H1 (cell line): ENCODE results near the gene SPTLC3. TPM values are rescaled to one million over a fixed set of nuclear protein-coding genes. Genes with fewer than 3 reads are reported as not detected.

Experiments used
- CTCF ChIA-PET: fragments of 300-600 bp; sonication (Branson Sonifier 250); formaldehyde crosslinking; loops from one replicate; lab custom pipeline; 2021; ENCODE audit not compliant: partially characterized antibody; lab: Charles Lee
- POLR2A ChIA-PET: fragments of 300-600 bp; sonication (Branson Sonifier 250); formaldehyde crosslinking; loops from one replicate; lab custom pipeline; 2021; ENCODE audit warnings: inconsistent platforms; ENCODE audit not compliant: partially characterized antibody; lab: Charles Lee
- DNase-seq, 2 experiments: peaks; one replicate each; pipeline versions ENCODE4 v3.0.0 to v3.0.0-alpha.2; 2010 to 2022; ENCODE audit warnings: low spot score in 2 of 2, low read depth in 1 of 2, mixed read lengths in 1 of 2
- FAIRE-seq: peaks from 2 replicates; lab custom pipeline; 2011; peaks lifted over from hg19 to GRCh38; lab: Jason Lieb, UNC
- H2AFZ ChIP-seq: 2 replicates; pipeline ENCODE4 v1.8.1; 2012; ENCODE audit warnings: low read length, inconsistent platforms
- H2AK5ac ChIP-seq: 2 replicates; pipeline ENCODE4 v1.6.1; 2013; ENCODE audit warnings: low read depth, low read length
- H2BK120ac ChIP-seq: replicated peaks from 2 replicates; pipeline ENCODE3; 2013; ENCODE audit warnings: low read depth, low read length, inconsistent platforms
- H2BK12ac ChIP-seq: 2 replicates; pipeline ENCODE4 v1.6.1; 2013; ENCODE audit warnings: low read depth, low read length
- H2BK15ac ChIP-seq: 2 replicates; pipeline ENCODE4 v1.6.1; 2013; ENCODE audit warnings: low read length
- H2BK20ac ChIP-seq: 2 replicates; pipeline ENCODE4 v1.6.1; 2013; ENCODE audit warnings: low read length
- H2BK5ac ChIP-seq: 2 replicates; pipeline ENCODE4 v1.6.1; 2013; ENCODE audit warnings: low read depth, low read length
- H3K14ac ChIP-seq: 2 replicates; pipeline ENCODE4 v1.6.1; 2013; ENCODE audit warnings: inconsistent platforms; ENCODE audit not compliant: insufficient read length
- H3K18ac ChIP-seq: 2 replicates; pipeline ENCODE4 v1.6.1; 2013; ENCODE audit warnings: low read length; ENCODE audit errors: extremely low read depth
- H3K23ac ChIP-seq: 2 replicates; pipeline ENCODE4 v1.6.1; 2013; ENCODE audit warnings: inconsistent platforms; ENCODE audit not compliant: insufficient read length
- H3K23me2 ChIP-seq: 2 replicates; pipeline ENCODE4 v1.6.1; 2013; ENCODE audit warnings: low read depth, low read length
- H3K27ac ChIP-seq: 2 replicates; pipeline ENCODE4 v1.6.1; 2011; ENCODE audit warnings: low read depth, low read length, inconsistent platforms
- H3K27me3 ChIP-seq, 4 experiments: replicated peaks in 1 of 4; 1 replicate in 1 of 4; 2 replicates in 3 of 4; pipeline versions ENCODE4 v1.6.1 to v1.8.1; 2011 to 2013; ENCODE audit warnings: low read length in 3 of 4, mild to moderate bottlenecking in 3 of 4, inconsistent platforms in 2 of 4, mixed read lengths in 2 of 4, moderate library complexity in 1 of 4; ENCODE audit not compliant: control insufficient read depth in 3 of 4, insufficient read depth in 3 of 4; ENCODE audit errors: extremely low read depth in 1 of 4
- H3K36me3 ChIP-seq, 4 experiments: 2 replicates each; pipeline versions ENCODE4 v1.6.1 to v1.8.1; 2011 to 2013; ENCODE audit warnings: mild to moderate bottlenecking in 4 of 4, low read length in 3 of 4, moderate library complexity in 2 of 4, control low read depth in 1 of 4, inconsistent platforms in 1 of 4; ENCODE audit not compliant: insufficient read depth in 4 of 4, control insufficient read depth in 2 of 4
- H3K4ac ChIP-seq: replicated peaks from 2 replicates; pipeline ENCODE3; 2013; ENCODE audit warnings: low read length, low read depth, mixed read lengths, inconsistent platforms; ENCODE audit not compliant: insufficient read length
- H3K4me1 ChIP-seq, 4 experiments: replicated peaks in 1 of 4; 1 replicate in 1 of 4; 2 replicates in 3 of 4; pipeline versions ENCODE4 v1.6.1 to v1.8.1; 2011 to 2013; ENCODE audit warnings: low read length in 3 of 4, inconsistent platforms in 2 of 4, mixed read lengths in 1 of 4; ENCODE audit not compliant: insufficient read depth in 4 of 4, control insufficient read depth in 3 of 4
- H3K4me2 ChIP-seq, 2 experiments: 2 replicates each; pipeline versions ENCODE4 v1.6.1 to v1.8.1; 2011 to 2013; ENCODE audit warnings: low read depth in 2 of 2, low read length in 2 of 2, control low read depth in 1 of 2, inconsistent platforms in 1 of 2, mild to moderate bottlenecking in 1 of 2; ENCODE audit not compliant: insufficient read depth in 1 of 2
- H3K4me3 ChIP-seq, 4 experiments: fragments of 200-600, 300-600 bp in 1 of 4; sonication (generic), shearing (Covaris generic), sonication (Bioruptor Twin) in 1 of 4; 2 replicates each; pipeline versions ENCODE4 v1.5.1 to v1.8.1; 2011 to 2016; ENCODE audit warnings: low read length in 4 of 4, low read depth in 3 of 4, control low read depth in 2 of 4, inconsistent platforms in 2 of 4, mild to moderate bottlenecking in 2 of 4, mixed read lengths in 1 of 4, moderate library complexity in 1 of 4; ENCODE audit not compliant: insufficient read depth in 2 of 4; ENCODE audit errors: extremely low read depth in 1 of 4
- H3K56ac ChIP-seq: replicated peaks from 2 replicates; pipeline ENCODE3; 2013; ENCODE audit warnings: low read depth, mild to moderate bottlenecking, mixed read lengths, low read length, inconsistent platforms; ENCODE audit not compliant: insufficient read length
- H3K79me1 ChIP-seq: 2 replicates; pipeline ENCODE4 v1.6.1; 2013; ENCODE audit warnings: low read depth, low read length, control low read depth
- H3K79me2 ChIP-seq, 2 experiments: 2 replicates each; pipeline versions ENCODE4 v1.6.1 to v1.8.1; 2012 to 2013; ENCODE audit warnings: low read length in 2 of 2, mild to moderate bottlenecking in 2 of 2, inconsistent platforms in 1 of 2; ENCODE audit not compliant: insufficient read depth in 2 of 2, control insufficient read depth in 1 of 2
- H3K9ac ChIP-seq, 4 experiments: replicated peaks in 1 of 4; 1 replicate in 1 of 4; 2 replicates in 3 of 4; pipeline versions ENCODE4 v1.6.1 to v1.8.1; 2011 to 2013; ENCODE audit warnings: low read depth in 3 of 4, low read length in 3 of 4, control low read depth in 2 of 4, mild to moderate bottlenecking in 2 of 4, moderate library complexity in 2 of 4, inconsistent platforms in 1 of 4; ENCODE audit errors: extremely low read depth in 1 of 4
- H3K9me3 ChIP-seq, 2 experiments: 2 replicates each; pipeline versions ENCODE4 v1.6.1 to v1.8.1; 2012 to 2013; ENCODE audit warnings: mild to moderate bottlenecking in 2 of 2, moderate library complexity in 2 of 2, control low read depth in 1 of 2, inconsistent platforms in 1 of 2, low read depth in 1 of 2, low read length in 1 of 2, mixed read lengths in 1 of 2; ENCODE audit not compliant: insufficient read depth in 2 of 2
- H4K20me1 ChIP-seq, 2 experiments: replicated peaks in 1 of 2; 2 replicates each; pipeline versions ENCODE3 to v1.8.1; 2011 to 2013; ENCODE audit warnings: inconsistent platforms in 2 of 2, low read length in 2 of 2, mild to moderate bottlenecking in 1 of 2; ENCODE audit not compliant: insufficient read depth in 2 of 2, control insufficient read depth in 1 of 2
- H4K5ac ChIP-seq: 2 replicates; pipeline ENCODE4 v1.6.1; 2013; ENCODE audit warnings: low read length, low read depth, mixed read lengths, inconsistent platforms; ENCODE audit not compliant: insufficient read length
- H4K8ac ChIP-seq: 2 replicates; pipeline ENCODE4 v1.8.0; 2013; ENCODE audit warnings: mild to moderate bottlenecking, moderate library complexity, low read length, inconsistent platforms; ENCODE audit not compliant: insufficient read depth; ENCODE audit errors: extremely low read depth
- H4K91ac ChIP-seq: replicated peaks from 2 replicates; pipeline ENCODE3; 2013; ENCODE audit warnings: low read length, mixed read lengths, inconsistent platforms; ENCODE audit not compliant: insufficient read length
- KDM1A ChIP-seq: fragments of 200-600, 300-600 bp; sonication (generic); IDR thresholded peaks from 2 replicates; pipeline ENCODE4 v1.7.1; 2016; ENCODE audit warnings: mild to moderate bottlenecking, low read length, borderline replicate concordance
- SAP30 ChIP-seq: fragments of 300-600 bp; sonication (generic); IDR thresholded peaks from 2 replicates; pipeline ENCODE4 v1.7.1; 2012; ENCODE audit warnings: low read length, moderate library complexity, mild to moderate bottlenecking, inconsistent platforms; ENCODE audit not compliant: insufficient read depth, insufficient replicate concordance
- SIN3A ChIP-seq, 2 experiments: IDR thresholded peaks in 1 of 2; conservative IDR thresholded peaks in 1 of 2; 2 replicates each; pipeline ENCODE4 v1.6.1; 2011 to 2012; ENCODE audit warnings: low read length in 2 of 2, improper control_type of control experiment in 1 of 2, low read depth in 1 of 2, mild to moderate bottlenecking in 1 of 2
- WGBS, 2 experiments: shearing (Covaris generic) in 1 of 2; methylation state at CpG; one replicate each; pipeline versions ENCODE4 v1.1.6 to v1.1.7; 2013 to 2015; ENCODE audit warnings: low lambda C conversion rate in 2 of 2, mixed read lengths in 2 of 2, inconsistent platforms in 1 of 2, low coverage in 1 of 2, missing lambda C conversion rate in 1 of 2; ENCODE audit not compliant: insufficient replicate concordance in 2 of 2, insufficient coverage in 1 of 2, insufficient read length in 1 of 2; ENCODE audit errors: extremely low coverage in 1 of 2, missing lambda C conversion rate in 1 of 2; 5-methylcytosine and 5-hydroxymethylcytosine counted together
- polyA plus RNA-seq, 7 experiments: library from polyadenylated mRNA; depleted of rRNA in 3 of 7; stranded (reverse) in 5 of 7; unstranded in 2 of 7; fragments of >200 nt in 5 of 7; fragments of 200-250 nt in 2 of 7; gene quantifications; 1 replicate in 5 of 7; 2 replicates in 1 of 7; 4 replicates in 1 of 7; pipeline versions ENCODE4 v1.2.1 to v1.2.3, GENCODE V29; 2011 to 2013; ENCODE audit warnings: missing spikeins in 2 of 7, mixed read lengths in 2 of 7
- total RNA-seq: library from RNA; stranded (reverse); fragmentation: NEBNext Ultra II Directional; extraction: Animal tissue kit (Norgen Biotek cat#: 25700); gene quantifications from 2 replicates; pipeline ENCODE4 v1.2.1, GENCODE V29; 2021

SPTLC3 gene
- total and polyA plus RNA-seq, 2 of the 8 experiments (the other 6 are each of a cell fraction or from before 2014, with no cell fraction given), result 0.23 to 0.82 TPM

DNA sequence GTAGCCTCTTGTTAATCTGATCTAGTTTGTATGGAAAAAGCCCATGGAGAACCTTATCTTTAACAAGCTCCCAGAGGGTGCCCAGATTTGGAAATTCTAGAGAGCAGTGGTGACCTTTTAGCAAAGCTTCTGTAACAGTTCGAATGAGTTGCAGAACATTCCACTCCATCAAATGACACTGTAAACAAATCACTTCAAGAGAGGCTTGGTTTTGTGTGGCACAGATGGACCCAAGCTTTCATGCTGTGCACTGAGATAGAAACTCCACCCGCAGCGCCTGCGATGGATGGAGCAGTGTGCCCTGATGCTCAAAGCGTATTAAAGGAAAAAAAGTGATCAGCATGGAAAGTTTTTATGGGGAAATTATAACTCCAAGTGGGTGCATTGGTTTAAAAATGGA is 157.2 kb downstream of the SPTLC3 start:
- Histone ChIP-seq H3K9ac (no peak overlapping the region), H3K4ac (no peak overlapping the region), H3K4me2 (no peak overlapping the region), H2BK12ac (no peak overlapping the region), H2BK15ac (no peak overlapping the region), H3K27ac (no peak overlapping the region), H3K27me3 (no peaks in the 10 kb centered on the region), H3K79me2 (no peaks in the 10 kb centered on the region), H3K14ac (no peak overlapping the region), H3K18ac (no peak overlapping the region), H4K5ac (no peak overlapping the region), H3K23me2 (no peaks in the 10 kb centered on the region; the same call in 1 of the 2 replicates), H3K4me3 (no peak overlapping the region), H4K91ac (no peak overlapping the region), H2AK5ac (no peak overlapping the region), H4K20me1 (no peaks in the 10 kb centered on the region), H2AFZ (no peak overlapping the region), H2BK5ac (no peak overlapping the region), H3K36me3 (no peaks in the 10 kb centered on the region), H2BK20ac (no peak overlapping the region), H3K79me1 (no peaks in the 10 kb centered on the region), H3K9me3 (no peaks in the 10 kb centered on the region), H2BK120ac (no peak overlapping the region), H3K23ac (no peak overlapping the region), H4K8ac (no peak overlapping the region), H3K56ac (no peak overlapping the region), H3K4me1 (0 out of 7 replicates have a peak, but pooled peaks cover 0 to 1% (median 0%) of the 10 kb centered on the region in 4 experiments)
- ChIA-PET POLR2A (no interaction called here), CTCF (no interaction called here)
- 91% methylated on average over 5 of the region's 5 CpGs; no CpG with 5 or more reads in 1 of the 2 experiments for WGBS, 2 experiments
- FAIRE-seq (no peak), DNase-seq (no peak)
- no peak for TF ChIP-seq KDM1A
- TF ChIP-seq SAP30, result no peak
- no peak for TF ChIP-seq SIN3A (conservative IDR thresholded peaks at IDR 0.05 in 1 of 2, IDR thresholded peaks at IDR 0.05 in 1 of 2; ENCODE audit: low read depth in 1 of 2, low read length in 2 of 2)
